ENCODE results near the gene RIT1. TPM values are rescaled to one million over a fixed set of nuclear protein-coding genes. Genes with fewer than 3 reads are reported as not detected.

Gene RIT1, protein sequence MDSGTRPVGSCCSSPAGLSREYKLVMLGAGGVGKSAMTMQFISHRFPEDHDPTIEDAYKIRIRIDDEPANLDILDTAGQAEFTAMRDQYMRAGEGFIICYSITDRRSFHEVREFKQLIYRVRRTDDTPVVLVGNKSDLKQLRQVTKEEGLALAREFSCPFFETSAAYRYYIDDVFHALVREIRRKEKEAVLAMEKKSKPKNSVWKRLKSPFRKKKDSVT
- 10 to 100 TPM; 27.1 to 38.5 (median 32.9) TPM for total RNA-seq

- DNase-seq (ENCODE audit: low spot score) (peak; percentile 50), ATAC-seq (ENCODE audit: low FRiP score) (peak; percentile 92)
- no peak for TF ChIP-seq CTCF (IDR thresholded peaks at IDR 0.05)
These were observed at the start of gene RIT1 for GRCh38 chr1:155911156-155912055. Gene RIT1 (minus strand): TSS chr1:155911349. CDS start chr1:155910761, 588 bp downstream.

- TF ChIP-seq CTCF (IDR thresholded peaks at IDR 0.05), result no peak
- no peak for DNase-seq (ENCODE audit: low spot score)
- ATAC-seq (ENCODE audit: low FRiP score), result no peak
These were observed 49.1 kb upstream of the RIT1 start for GRCh38 chr1:155960081-155960745.

- TF ChIP-seq CTCF (IDR thresholded peaks at IDR 0.05), result no peak
- ATAC-seq (ENCODE audit: low FRiP score) (no peak), DNase-seq (ENCODE audit: low spot score) (no peak)
These were observed 46.3 kb upstream of the RIT1 start for GRCh38 chr1:155957411-155957915.

- TF ChIP-seq CTCF (IDR thresholded peaks at IDR 0.05), result no peak
- ATAC-seq (ENCODE audit: low FRiP score), result no peak
These were observed 43.5 kb upstream of the RIT1 start for GRCh38 chr1:155954645-155955044.

DNA sequence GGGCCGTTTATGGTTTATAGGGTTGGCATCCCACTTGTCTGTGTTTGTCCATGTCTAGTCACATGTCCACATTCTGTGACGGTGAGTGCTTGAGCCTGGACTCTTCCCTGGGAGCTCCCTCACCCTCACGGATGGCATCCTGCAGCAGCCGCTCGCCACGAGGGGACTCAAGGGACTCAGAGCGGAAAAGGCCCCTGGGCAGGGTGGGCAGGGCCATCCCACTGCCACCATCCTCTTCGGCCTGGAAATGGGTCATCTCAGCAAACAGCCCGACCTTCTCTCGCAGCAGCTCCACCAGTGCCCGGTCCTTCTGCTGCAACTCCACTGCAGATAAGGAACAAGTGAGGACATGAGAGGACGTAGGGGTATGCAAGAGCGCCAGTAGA, 41.3 kb upstream of the RIT1 start:
- no peak for ATAC-seq (ENCODE audit: low FRiP score)
- no peak for TF ChIP-seq CTCF (IDR thresholded peaks at IDR 0.05)
- no peak for DNase-seq (ENCODE audit: low spot score)

More at GRCh38 chr1:155954645-155955044, 43.5 kb upstream of the RIT1 start:
- no peak for DNase-seq (ENCODE audit: low spot score)

- ATAC-seq (ENCODE audit: low FRiP score), result no peak
- no peak for TF ChIP-seq CTCF (IDR thresholded peaks at IDR 0.05)
- DNase-seq (ENCODE audit: low spot score), result no peak
These were observed 40.8 kb upstream of the RIT1 start for GRCh38 chr1:155951753-155952504.

Measured in omental fat pad (tissue), 4 donors.